Fibroblast of lung (primary cell): Measurements from ENCODE around the gene DAPK3.

ENCODE experiments used
- CTCF ChIP-seq, 2 donors: IDR thresholded peaks in 1 of 2; conservative IDR thresholded peaks in 1 of 2; 1 replicate in 1 of 2; 2 replicates in 1 of 2; pipeline ENCODE4 v1.5.1; 2011 to 2012; ENCODE audit warnings: low read length in 2 of 2, control low read depth in 1 of 2, inconsistent platforms in 1 of 2, low read depth in 1 of 2, mild to moderate bottlenecking in 1 of 2
- EZH2 ChIP-seq: IDR thresholded peaks from 2 replicates; pipeline ENCODE4 v1.5.1; 2012; ENCODE audit warnings: low read length, control low read depth, mild to moderate bottlenecking; ENCODE audit errors: missing control alignments

GRCh38 chr19:3919793-3920192, 51.1 kb downstream of the DAPK3 start:
- TF ChIP-seq CTCF (conservative IDR thresholded peaks at IDR 0.05 in 1 of 2, IDR thresholded peaks at IDR 0.05 in 1 of 2; ENCODE audit: low read depth in 1 of 2, low read length in 2 of 2): no peak
- TF ChIP-seq EZH2: no peak
